ENCODE measurements around the gene PAH.

The PAH gene

GRCh38 chr12:102962986-102963385 lies 45.9 kb upstream of the PAH start:
- no peak for DNase-seq (ENCODE audit: low spot score)
- in situ Hi-C loops (cut with MboI; ENCODE audit: low pct_unique_long_range_greater_than_20kb, low sequenced_read_pairs, unreplicated experiment) = no loop called here
- TF ChIP-seq, protein P1, sequence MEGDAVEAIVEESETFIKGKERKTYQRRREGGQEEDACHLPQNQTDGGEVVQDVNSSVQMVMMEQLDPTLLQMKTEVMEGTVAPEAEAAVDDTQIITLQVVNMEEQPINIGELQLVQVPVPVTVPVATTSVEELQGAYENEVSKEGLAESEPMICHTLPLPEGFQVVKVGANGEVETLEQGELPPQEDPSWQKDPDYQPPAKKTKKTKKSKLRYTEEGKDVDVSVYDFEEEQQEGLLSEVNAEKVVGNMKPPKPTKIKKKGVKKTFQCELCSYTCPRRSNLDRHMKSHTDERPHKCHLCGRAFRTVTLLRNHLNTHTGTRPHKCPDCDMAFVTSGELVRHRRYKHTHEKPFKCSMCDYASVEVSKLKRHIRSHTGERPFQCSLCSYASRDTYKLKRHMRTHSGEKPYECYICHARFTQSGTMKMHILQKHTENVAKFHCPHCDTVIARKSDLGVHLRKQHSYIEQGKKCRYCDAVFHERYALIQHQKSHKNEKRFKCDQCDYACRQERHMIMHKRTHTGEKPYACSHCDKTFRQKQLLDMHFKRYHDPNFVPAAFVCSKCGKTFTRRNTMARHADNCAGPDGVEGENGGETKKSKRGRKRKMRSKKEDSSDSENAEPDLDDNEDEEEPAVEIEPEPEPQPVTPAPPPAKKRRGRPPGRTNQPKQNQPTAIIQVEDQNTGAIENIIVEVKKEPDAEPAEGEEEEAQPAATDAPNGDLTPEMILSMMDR (IDR thresholded peaks at IDR 0.05; ENCODE audit: extremely low read depth, insufficient read depth, missing control alignments) = no peak

- TF ChIP-seq, protein P1 (IDR thresholded peaks at IDR 0.05; ENCODE audit: extremely low read depth, insufficient read depth, missing control alignments) = no peak
- no peak for DNase-seq (ENCODE audit: low spot score)
- in situ Hi-C loops (cut with MboI; ENCODE audit: low pct_unique_long_range_greater_than_20kb, low sequenced_read_pairs, unreplicated experiment) = no loop called here
Measured at GRCh38 chr12:102962532-102962931, 45.5 kb upstream of the PAH start.

- DNase-seq (ENCODE audit: low spot score) = no peak
Measured at GRCh38 chr12:102961466-102961855, 44.4 kb upstream of the PAH start.

DNA sequence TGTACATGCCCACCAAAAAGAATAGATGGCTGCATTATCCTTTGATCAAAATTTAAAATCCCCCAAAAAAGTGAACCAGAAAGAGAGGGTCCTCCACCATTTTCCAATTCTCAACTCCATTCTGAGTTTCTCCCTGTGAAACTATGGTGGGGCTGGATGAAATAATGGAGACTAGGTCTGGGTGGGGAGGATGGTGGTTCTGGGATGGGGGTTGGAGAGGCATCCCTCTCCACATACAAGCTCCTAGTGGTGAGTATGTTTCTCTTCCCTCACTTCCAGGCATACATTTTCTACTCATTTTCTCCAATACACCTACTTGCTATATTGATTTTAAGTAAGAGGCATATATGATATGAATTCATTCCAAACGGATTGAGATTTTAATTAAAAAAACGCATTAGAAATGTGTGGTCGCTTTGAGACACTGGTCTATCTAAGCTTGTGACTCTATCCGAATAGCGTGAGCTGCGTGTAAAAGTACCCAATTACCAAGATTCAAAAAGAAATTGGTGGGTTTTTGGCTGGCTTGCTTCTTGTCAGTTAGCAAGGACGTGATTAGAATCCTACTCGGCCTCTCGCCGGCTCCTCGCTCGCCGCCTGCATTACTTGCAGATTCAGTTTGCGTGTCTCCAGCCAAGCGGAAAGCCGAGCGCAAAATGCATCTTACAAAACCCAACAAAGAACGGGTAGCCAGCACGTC lies 43.9 kb upstream of the PAH start:
- DNase-seq (ENCODE audit: low spot score) = no peak
- in situ Hi-C loops (cut with MboI; ENCODE audit: low pct_unique_long_range_greater_than_20kb, low sequenced_read_pairs, unreplicated experiment) = no loop called here
- TF ChIP-seq, protein P1 (IDR thresholded peaks at IDR 0.05; ENCODE audit: extremely low read depth, insufficient read depth, missing control alignments) = no peak

More at GRCh38 chr12:102961466-102961855, 44.4 kb upstream of the PAH start:
- in situ Hi-C loops (cut with MboI; ENCODE audit: low pct_unique_long_range_greater_than_20kb, low sequenced_read_pairs, unreplicated experiment) = no loop called here
- TF ChIP-seq, protein P1 (IDR thresholded peaks at IDR 0.05; ENCODE audit: extremely low read depth, insufficient read depth, missing control alignments) = no peak

GRCh38 chr12:102959391-102959790 lies 42.3 kb upstream of the PAH start:
- in situ Hi-C loops (cut with MboI; ENCODE audit: low pct_unique_long_range_greater_than_20kb, low sequenced_read_pairs, unreplicated experiment) = no loop called here
- TF ChIP-seq, protein P1 (IDR thresholded peaks at IDR 0.05; ENCODE audit: extremely low read depth, insufficient read depth, missing control alignments) = no peak
- peak; percentile 38 for DNase-seq (ENCODE audit: low spot score)

- in situ Hi-C loops (cut with MboI; ENCODE audit: low pct_unique_long_range_greater_than_20kb, low sequenced_read_pairs, unreplicated experiment) = no loop called here
- no peak for DNase-seq (ENCODE audit: low spot score)
- TF ChIP-seq, protein P1 (IDR thresholded peaks at IDR 0.05; ENCODE audit: extremely low read depth, insufficient read depth, missing control alignments) = no peak
Measured at GRCh38 chr12:102958830-102959176, 41.8 kb upstream of the PAH start.
